Measurements from ENCODE around the gene IPPK. TPM values are rescaled to one million over a fixed set of nuclear protein-coding genes. Genes with fewer than 3 reads are reported as not detected.

Gene IPPK
- total RNA-seq, 2 experiments from 2014 or later, result 9.9 to 12.2 TPM

GRCh38 chr9:92686954-92687353 lies 17.0 kb upstream of the IPPK start:
- peaks cover 16% of the 10 kb centered on the region for H3K9me3 Mint-ChIP-seq (ENCODE audit: low read depth)
- H3K4me1 Mint-ChIP-seq, result no peaks in the 10 kb centered on the region
- ChIA-PET CTCF (no interaction called here), POLR2A (interaction anchor here (0.6 kb wide), 1 partner anchor 620 kb away, joined by 3 read pairs; no protein-coding TSS in a partner anchor)
- no peak for ATAC-seq
- intact Hi-C loops (cut with DNase I, micrococcal nuclease), result no loop called here
- no peaks in the 10 kb centered on the region for H3K27me3 Mint-ChIP-seq
- no peak overlapping the region for H3K4me3 Mint-ChIP-seq
- no peak overlapping the region for H3K27ac Mint-ChIP-seq
- DNase-seq, result no peak
- H3K36me3 Mint-ChIP-seq (ENCODE audit: low read depth), result no peaks in the 10 kb centered on the region

- Mint-ChIP-seq H3K4me1 (no peaks in the 10 kb centered on the region), H3K27me3 (no peaks in the 10 kb centered on the region), H3K9me3 (ENCODE audit: low read depth) (peaks cover 4% of the 10 kb centered on the region), H3K36me3 (ENCODE audit: low read depth) (no peaks in the 10 kb centered on the region), H3K4me3 (no peak overlapping the region), H3K27ac (no peak overlapping the region)
- ATAC-seq (no peak), DNase-seq (no peak)
- POLR2A ChIA-PET, result no interaction called here
- CTCF ChIA-PET, result no interaction called here
- intact Hi-C loops (cut with DNase I, micrococcal nuclease), result no loop called here
Measured at GRCh38 chr9:92685022-92685421, 15.1 kb upstream of the IPPK start.

- Mint-ChIP-seq H3K9me3 (ENCODE audit: low read depth) (no peaks in the 10 kb centered on the region), H3K27ac (no peak overlapping the region), H3K4me1 (no peaks in the 10 kb centered on the region), H3K36me3 (ENCODE audit: low read depth) (peaks cover 1% of the 10 kb centered on the region), H3K4me3 (no peak overlapping the region), H3K27me3 (no peaks in the 10 kb centered on the region)
- no peak for ATAC-seq
- DNase-seq, result no peak
- ChIA-PET CTCF (interaction anchor here (2.1 kb wide), 1 partner anchor 10 kb away, joined by 8 read pairs; no protein-coding TSS in a partner anchor), POLR2A (no interaction called here)
- intact Hi-C loops (cut with DNase I, micrococcal nuclease), result no loop called here
Measured at GRCh38 chr9:92682269-92682668, 12.3 kb upstream of the IPPK start.

GRCh38 chr9:92680166-92681119 lies 10.5 kb upstream of the IPPK start:
- H3K27me3 Mint-ChIP-seq, result no peaks in the 10 kb centered on the region
- no peaks in the 10 kb centered on the region for H3K4me1 Mint-ChIP-seq
- intact Hi-C loops (cut with DNase I, micrococcal nuclease), result no loop called here
- H3K36me3 Mint-ChIP-seq (ENCODE audit: low read depth), result peaks cover 1% of the 10 kb centered on the region
- no peaks in the 10 kb centered on the region for H3K9me3 Mint-ChIP-seq (ENCODE audit: low read depth)
- no peak overlapping the region for H3K27ac Mint-ChIP-seq
- POLR2A ChIA-PET, result no interaction called here
- DNase-seq (no peak), ATAC-seq (no peak)
- CTCF ChIA-PET, result no interaction called here
- H3K4me3 Mint-ChIP-seq, result no peak overlapping the region

- POLR2A ChIA-PET, result interaction anchor here (0.6 kb wide), 1 partner anchor 27 kb away, joined by 7 read pairs; no protein-coding TSS in a partner anchor
- intact Hi-C loops (cut with DNase I, micrococcal nuclease), result no loop called here
Measured at GRCh38 chr9:92679413-92680165, 9.7 kb upstream of the IPPK start.

GRCh38 chr9:92671323-92671722 lies 1.4 kb upstream of the IPPK start:
- Mint-ChIP-seq H3K27ac (peak overlapping the region; percentile 63), H3K4me3 (peak overlapping the region; percentile 96), H3K36me3 (ENCODE audit: low read depth) (peaks cover 7% of the 10 kb centered on the region), H3K4me1 (peaks cover 25% of the 10 kb centered on the region), H3K27me3 (no peaks in the 10 kb centered on the region), H3K9me3 (ENCODE audit: low read depth) (no peaks in the 10 kb centered on the region)
- ChIA-PET POLR2A (interaction anchor here (0.7 kb wide), 1 partner anchor 512 kb away, joined by 5 read pairs; no protein-coding TSS in a partner anchor), CTCF (interaction anchor here (0.6 to 2.2 kb wide), 5 partner anchors 40 to 120 kb away, joined by 3 to 15 read pairs (median 3); no protein-coding TSS in a partner anchor)
- DNase-seq, result peak; percentile 23
- intact Hi-C loops (cut with DNase I, micrococcal nuclease), result loop anchor here in 1 of 2 experiments (2.0 to 5.0 kb wide), 3 partner anchors 35 to 1495 kb away; no protein-coding TSS in a partner anchor
- no peak for ATAC-seq

More at GRCh38 chr9:92679413-92680165, 9.7 kb upstream of the IPPK start:
- H3K27ac Mint-ChIP-seq, result no peak overlapping the region
- H3K4me3 Mint-ChIP-seq, result no peak overlapping the region
- no peak for DNase-seq
- ATAC-seq, result no peak
- no peaks in the 10 kb centered on the region for H3K4me1 Mint-ChIP-seq
- H3K27me3 Mint-ChIP-seq, result no peaks in the 10 kb centered on the region
- no peaks in the 10 kb centered on the region for H3K9me3 Mint-ChIP-seq (ENCODE audit: low read depth)
- peaks cover 1% of the 10 kb centered on the region for H3K36me3 Mint-ChIP-seq (ENCODE audit: low read depth)
- CTCF ChIA-PET, result no interaction called here

- ATAC-seq (peak; percentile 0), DNase-seq (peak; percentile 57)
- H3K4me1 Mint-ChIP-seq, result peaks cover 39% of the 10 kb centered on the region
- ChIA-PET CTCF (interaction anchor here (1.0 to 2.2 kb wide), 3 partner anchors 47 to 591 kb away, joined by 3 to 15 read pairs (median 4); no protein-coding TSS in a partner anchor), POLR2A (interaction anchor here (0.6 to 1.4 kb wide), 4 partner anchors 94 to 344 kb away, joined by 3 to 8 read pairs (median 5); partner anchors contain the start of genes BICD2, CENPP and NOL8)
- H3K4me3 Mint-ChIP-seq, result peak overlapping the region; percentile 96
- peaks cover 14% of the 10 kb centered on the region for H3K36me3 Mint-ChIP-seq (ENCODE audit: low read depth)
- intact Hi-C loops (cut with DNase I, micrococcal nuclease), result loop anchor here in 1 of 2 experiments (10.0 kb wide), 1 partner anchor 785 kb away; the partner anchor contains the start of genes FAM120A and FAM120AOS
- H3K9me3 Mint-ChIP-seq (ENCODE audit: low read depth), result no peaks in the 10 kb centered on the region
- H3K27ac Mint-ChIP-seq, result peak overlapping the region; percentile 48
- H3K27me3 Mint-ChIP-seq, result no peaks in the 10 kb centered on the region
Measured at GRCh38 chr9:92669527-92669889, 423 bp downstream of the IPPK start.

GRCh38 chr9:92668746-92669526 lies 995 bp downstream of the IPPK start:
- Mint-ChIP-seq H3K27ac (peak overlapping the region; percentile 48), H3K27me3 (no peaks in the 10 kb centered on the region), H3K4me1 (peaks cover 44% of the 10 kb centered on the region), H3K4me3 (peak overlapping the region; percentile 96), H3K36me3 (ENCODE audit: low read depth) (peaks cover 14% of the 10 kb centered on the region), H3K9me3 (ENCODE audit: low read depth) (no peaks in the 10 kb centered on the region)
- POLR2A ChIA-PET, result no interaction called here
- ATAC-seq (peak; percentile 10), DNase-seq (peak; percentile 71)
- CTCF ChIA-PET, result interaction anchor here (0.6 kb wide), 2 partner anchors 102 to 153 kb away, joined by 3 read pairs; no protein-coding TSS in a partner anchor
- intact Hi-C loops (cut with DNase I, micrococcal nuclease), result loop anchor here in 1 of 2 experiments (10.0 kb wide), 1 partner anchor 786 kb away; the partner anchor contains the start of genes FAM120A and FAM120AOS

- no peaks in the 10 kb centered on the region for H3K27me3 Mint-ChIP-seq
- H3K36me3 Mint-ChIP-seq (ENCODE audit: low read depth), result peaks cover 15% of the 10 kb centered on the region
- ATAC-seq (no peak), DNase-seq (no peak)
- intact Hi-C loops (cut with DNase I, micrococcal nuclease), result loop anchor here in 1 of 2 experiments (10.0 kb wide), 1 partner anchor 788 kb away; the partner anchor contains the start of genes FAM120A and FAM120AOS
- H3K27ac Mint-ChIP-seq, result no peak overlapping the region
- peaks cover 49% of the 10 kb centered on the region for H3K4me1 Mint-ChIP-seq
- no peak overlapping the region for H3K4me3 Mint-ChIP-seq
- POLR2A ChIA-PET, result interaction anchor here (0.6 kb wide), 1 partner anchor 282 kb away, joined by 4 read pairs; no protein-coding TSS in a partner anchor
- no peaks in the 10 kb centered on the region for H3K9me3 Mint-ChIP-seq (ENCODE audit: low read depth)
- CTCF ChIA-PET, result no interaction called here
Measured at GRCh38 chr9:92666912-92667532, 2.9 kb downstream of the IPPK start.

GRCh38 chr9:92666236-92666635 lies 3.7 kb downstream of the IPPK start:
- POLR2A ChIA-PET, result interaction anchor here (0.5 kb wide), 1 partner anchor 183 kb away, joined by 3 read pairs; no protein-coding TSS in a partner anchor
- no peak for DNase-seq
- no peak overlapping the region for H3K4me3 Mint-ChIP-seq

More at GRCh38 chr9:92666236-92666635, 3.7 kb downstream of the IPPK start:
- H3K9me3 Mint-ChIP-seq (ENCODE audit: low read depth), result no peaks in the 10 kb centered on the region
- peak overlapping the region; percentile 27 for H3K27ac Mint-ChIP-seq
- peaks cover 15% of the 10 kb centered on the region for H3K36me3 Mint-ChIP-seq (ENCODE audit: low read depth)
- intact Hi-C loops (cut with DNase I, micrococcal nuclease), result loop anchor here in 1 of 2 experiments (10.0 kb wide), 1 partner anchor 789 kb away; the partner anchor contains the start of genes FAM120A and FAM120AOS
- H3K4me1 Mint-ChIP-seq, result peaks cover 52% of the 10 kb centered on the region
- no peaks in the 10 kb centered on the region for H3K27me3 Mint-ChIP-seq
- ATAC-seq, result no peak
- CTCF ChIA-PET, result interaction anchor here (0.6 kb wide), 1 partner anchor 124 kb away, joined by 3 read pairs; no protein-coding TSS in a partner anchor
